SK-N-SH (cell line): ENCODE measurements around the gene HIRA.

Source experiments
- CHD2 ChIP-seq: fragments of 150-350 bp; IDR thresholded peaks from 2 replicates; pipeline ENCODE4 v1.6.1; 2018; ENCODE audit warnings: low read length; ENCODE audit not compliant: partially characterized antibody
- EZH2phosphoT487 ChIP-seq: fragments of 200-600 bp; sonication (generic); IDR thresholded peaks from 2 replicates; pipeline ENCODE4 v1.6.1; 2017; ENCODE audit warnings: low read depth, mixed run types, mild to moderate bottlenecking, antibody characterized with exemption, moderate library complexity, borderline replicate concordance
- JUND ChIP-seq: IDR thresholded peaks from 2 replicates; pipeline ENCODE4 v1.4.0; 2012
- NRF1 ChIP-seq: IDR thresholded peaks from 2 replicates; pipeline ENCODE4 v1.6.1; 2012; ENCODE audit warnings: low read depth, mild to moderate bottlenecking, low read length
- POLR2AphosphoS5 ChIP-seq: IDR thresholded peaks from 2 replicates; pipeline ENCODE4 v1.6.1; 2012; ENCODE audit warnings: low read depth, low read length
- TF ChIP-seq, protein P1 (sequence below): fragments of 200-600 bp; sonication (generic); IDR thresholded peaks from 2 replicates; pipeline ENCODE4 v1.6.1; 2017; ENCODE audit warnings: antibody characterized with exemption, mild to moderate bottlenecking, moderate library complexity
- TF ChIP-seq, protein P2 (sequence below): fragments of 150-350 bp; IDR thresholded peaks from 2 replicates; pipeline ENCODE4 v1.6.1; 2017; ENCODE audit warnings: antibody characterized with exemption, low read length, low read depth, borderline replicate concordance

DNA sequence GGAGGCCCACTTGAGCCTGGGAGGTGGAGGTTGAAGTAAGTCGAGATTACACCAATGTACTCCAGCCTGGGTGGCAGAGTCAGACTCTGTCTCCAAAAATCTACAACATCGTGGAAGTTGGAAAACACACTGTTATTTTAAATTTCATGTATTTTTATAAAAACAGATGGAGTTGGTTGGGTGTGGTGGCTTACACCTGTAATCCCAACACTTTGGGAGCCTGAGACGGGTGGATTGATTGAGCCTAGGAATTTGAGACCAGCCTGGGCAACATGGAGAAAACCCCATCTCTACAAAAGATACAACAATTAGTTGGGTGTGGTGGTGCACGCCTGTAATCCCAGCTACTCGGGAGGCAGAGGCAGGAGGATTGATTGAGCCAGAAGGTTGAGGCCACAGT is 88.1 kb downstream of the HIRA start:
- TF ChIP-seq, protein P1, sequence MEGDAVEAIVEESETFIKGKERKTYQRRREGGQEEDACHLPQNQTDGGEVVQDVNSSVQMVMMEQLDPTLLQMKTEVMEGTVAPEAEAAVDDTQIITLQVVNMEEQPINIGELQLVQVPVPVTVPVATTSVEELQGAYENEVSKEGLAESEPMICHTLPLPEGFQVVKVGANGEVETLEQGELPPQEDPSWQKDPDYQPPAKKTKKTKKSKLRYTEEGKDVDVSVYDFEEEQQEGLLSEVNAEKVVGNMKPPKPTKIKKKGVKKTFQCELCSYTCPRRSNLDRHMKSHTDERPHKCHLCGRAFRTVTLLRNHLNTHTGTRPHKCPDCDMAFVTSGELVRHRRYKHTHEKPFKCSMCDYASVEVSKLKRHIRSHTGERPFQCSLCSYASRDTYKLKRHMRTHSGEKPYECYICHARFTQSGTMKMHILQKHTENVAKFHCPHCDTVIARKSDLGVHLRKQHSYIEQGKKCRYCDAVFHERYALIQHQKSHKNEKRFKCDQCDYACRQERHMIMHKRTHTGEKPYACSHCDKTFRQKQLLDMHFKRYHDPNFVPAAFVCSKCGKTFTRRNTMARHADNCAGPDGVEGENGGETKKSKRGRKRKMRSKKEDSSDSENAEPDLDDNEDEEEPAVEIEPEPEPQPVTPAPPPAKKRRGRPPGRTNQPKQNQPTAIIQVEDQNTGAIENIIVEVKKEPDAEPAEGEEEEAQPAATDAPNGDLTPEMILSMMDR: no peak
- no peak for TF ChIP-seq JUND
- no peak for TF ChIP-seq POLR2AphosphoS5
- TF ChIP-seq CHD2: no peak
- TF ChIP-seq, protein P2, sequence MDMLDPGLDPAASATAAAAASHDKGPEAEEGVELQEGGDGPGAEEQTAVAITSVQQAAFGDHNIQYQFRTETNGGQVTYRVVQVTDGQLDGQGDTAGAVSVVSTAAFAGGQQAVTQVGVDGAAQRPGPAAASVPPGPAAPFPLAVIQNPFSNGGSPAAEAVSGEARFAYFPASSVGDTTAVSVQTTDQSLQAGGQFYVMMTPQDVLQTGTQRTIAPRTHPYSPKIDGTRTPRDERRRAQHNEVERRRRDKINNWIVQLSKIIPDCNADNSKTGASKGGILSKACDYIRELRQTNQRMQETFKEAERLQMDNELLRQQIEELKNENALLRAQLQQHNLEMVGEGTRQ: no peak
- no peak for TF ChIP-seq EZH2phosphoT487
- no peak for TF ChIP-seq NRF1
